ENCODE measurements around the gene NR2C1. TPM values are rescaled to one million over a fixed set of nuclear protein-coding genes. Genes with fewer than 3 reads are reported as not detected.
A peak's percentile ranks its signal among the peaks of the same experiment; 100 is the strongest.
"Not testable (repeated sequence)": the region's sequence is repeated elsewhere in the genome, so short reads cannot be mapped to it uniquely, and the experiment has no call there.

Gene NR2C1
- total RNA-seq, 6 experiments from 2014 or later, result 19.0 to 40.2 (median 21.1) TPM

- no peak for ATAC-seq
- peaks cover 0 to 8% (median 0%) of the 10 kb centered on the region in 4 donors for H3K36me3 ChIP-seq
- H3K27me3 ChIP-seq, result no peaks in the 10 kb centered on the region
- H3K27ac ChIP-seq, result no peak overlapping the region
- no peak for DNase-seq
- H3K9me3 ChIP-seq, result no peaks in the 10 kb centered on the region
- peaks cover 0 to 8% (median 0%) of the 10 kb centered on the region in 4 donors for H3K4me1 ChIP-seq
- no peak for TF ChIP-seq POLR2A (IDR thresholded peaks at IDR 0.05)
- TF ChIP-seq CTCF (IDR thresholded peaks at IDR 0.05), result no peak
- H3K4me3 ChIP-seq, result no peak overlapping the region
- intact Hi-C loops (cut with DNase I), result no loop called here
- 86% methylated on average over 6 of the region's 11 CpGs for WGBS (ENCODE audit: insufficient coverage, low coverage, low lambda C conversion rate, missing lambda C conversion rate)
These were observed 27.1 kb upstream of the NR2C1 start for GRCh38 chr12:95100264-95101190.

- intact Hi-C loops (cut with DNase I), result no loop called here
- ATAC-seq (no peak), DNase-seq (no peak)
- H3K4me3 ChIP-seq, result no peak overlapping the region
- WGBS (ENCODE audit: insufficient coverage, low coverage, low lambda C conversion rate, missing lambda C conversion rate), result 96% methylated on average over 3 of the region's 4 CpGs
- peaks cover 0 to 8% (median 0%) of the 10 kb centered on the region in 4 donors for H3K4me1 ChIP-seq
- no peak overlapping the region for H3K27ac ChIP-seq
- TF ChIP-seq POLR2A (IDR thresholded peaks at IDR 0.05) (no peak), CTCF (IDR thresholded peaks at IDR 0.05) (no peak)
- H3K36me3 ChIP-seq, result peaks cover 0 to 8% (median 0%) of the 10 kb centered on the region in 4 donors
- no peaks in the 10 kb centered on the region for H3K9me3 ChIP-seq
- no peaks in the 10 kb centered on the region for H3K27me3 ChIP-seq
These were observed 25.9 kb upstream of the NR2C1 start for GRCh38 chr12:95099270-95099790.

- intact Hi-C loops (cut with DNase I), result no loop called here
- Histone ChIP-seq H3K9me3 (no peaks in the 10 kb centered on the region), H3K27ac (no peak overlapping the region), H3K4me3 (no peak overlapping the region), H3K27me3 (no peaks in the 10 kb centered on the region), H3K4me1 (peaks cover 0 to 8% (median 0%) of the 10 kb centered on the region in 4 donors), H3K36me3 (peaks cover 0 to 7% (median 0%) of the 10 kb centered on the region in 4 donors)
- TF ChIP-seq CTCF (IDR thresholded peaks at IDR 0.05) (no peak), POLR2A (IDR thresholded peaks at IDR 0.05) (no peak)
- DNase-seq, result no peak
- ATAC-seq, result peak; percentile 88 to 93 (median 91)
- WGBS (ENCODE audit: insufficient coverage, low coverage, low lambda C conversion rate, missing lambda C conversion rate), result 27% methylated on average over 3 of the region's 3 CpGs
These were observed 23.4 kb upstream of the NR2C1 start for GRCh38 chr12:95096852-95097251.

GRCh38 chr12:95096378-95096777, 23.0 kb upstream of the NR2C1 start:
- TF ChIP-seq POLR2A (IDR thresholded peaks at IDR 0.05) (no peak), CTCF (IDR thresholded peaks at IDR 0.05) (no peak)
- DNase-seq (no peak), ATAC-seq (no peak)
- 58% methylated on average over 2 of the region's 2 CpGs for WGBS (ENCODE audit: insufficient coverage, low coverage, low lambda C conversion rate, missing lambda C conversion rate)
- no peak overlapping the region for H3K27ac ChIP-seq
- peaks cover 0 to 8% (median 0%) of the 10 kb centered on the region in 4 donors for H3K4me1 ChIP-seq
- intact Hi-C loops (cut with DNase I), result no loop called here
- H3K4me3 ChIP-seq, result no peak overlapping the region
- no peaks in the 10 kb centered on the region for H3K9me3 ChIP-seq
- H3K27me3 ChIP-seq, result no peaks in the 10 kb centered on the region
- H3K36me3 ChIP-seq, result peaks cover 0 to 10% (median 0%) of the 10 kb centered on the region in 4 donors

GRCh38 chr12:95095866-95096265, 22.4 kb upstream of the NR2C1 start:
- WGBS (ENCODE audit: insufficient coverage, low coverage, low lambda C conversion rate, missing lambda C conversion rate), result 80% methylated on average over 2 of the region's 2 CpGs
- intact Hi-C loops (cut with DNase I); H3K27me3 ChIP-seq; ATAC-seq; H3K36me3 ChIP-seq; H3K4me1 ChIP-seq; DNase-seq; H3K9me3 ChIP-seq; H3K27ac ChIP-seq; H3K4me3 ChIP-seq: not testable (repeated sequence)
